ENCODE results near the gene UNC13A.
"Not testable (repeated sequence)": the region's sequence is repeated elsewhere in the genome, so short reads cannot be mapped to it uniquely, and the experiment has no call there.

Gene UNC13A

GRCh38 chr19:17601683-17602082, 86.5 kb downstream of the UNC13A start:
- no peak for DNase-seq

GRCh38 chr19:17599780-17600179, 88.4 kb downstream of the UNC13A start:
- no peak for DNase-seq

GRCh38 chr19:17598953-17599352, 89.2 kb downstream of the UNC13A start:
- DNase-seq = no peak

GRCh38 chr19:17598063-17598462, 90.1 kb downstream of the UNC13A start:
- not testable (repeated sequence) for DNase-seq

GRCh38 chr19:17594296-17594695, 93.9 kb downstream of the UNC13A start:
- not testable (repeated sequence) for DNase-seq

GRCh38 chr19:17590866-17591265, 97.3 kb downstream of the UNC13A start:
- DNase-seq = no peak

GRCh38 chr19:17585395-17585794, 102.8 kb downstream of the UNC13A start:
- DNase-seq = not testable (repeated sequence)

GRCh38 chr19:17584132-17584531, 104.0 kb downstream of the UNC13A start:
- DNase-seq = no peak

- no peak for DNase-seq
Observed at GRCh38 chr19:17582613-17583012, 105.5 kb downstream of the UNC13A start.

GRCh38 chr19:17581211-17581874, 106.8 kb downstream of the UNC13A start:
- DNase-seq = no peak

- DNase-seq = no peak
Observed at GRCh38 chr19:17580470-17581144, 107.5 kb downstream of the UNC13A start.

GRCh38 chr19:17579661-17580244, 108.4 kb downstream of the UNC13A start:
- DNase-seq = peak; percentile 24

GRCh38 chr19:17577457-17578097, 110.6 kb downstream of the UNC13A start:
- DNase-seq = no peak

GRCh38 chr19:17576758-17577456, 111.2 kb downstream of the UNC13A start:
- DNase-seq = no peak

- no peak for DNase-seq
Observed at GRCh38 chr19:17575871-17576757, 112.0 kb downstream of the UNC13A start.

GRCh38 chr19:17572638-17573037, 115.5 kb downstream of the UNC13A start:
- DNase-seq = no peak

GRCh38 chr19:17570791-17571190, 117.4 kb downstream of the UNC13A start:
- no peak for DNase-seq

- DNase-seq = not testable (repeated sequence)
Observed at GRCh38 chr19:17570291-17570690, 117.9 kb downstream of the UNC13A start.

- no peak for DNase-seq
Observed at GRCh38 chr19:17567940-17568339, 120.2 kb downstream of the UNC13A start.

GRCh38 chr19:17565611-17566010, 122.5 kb downstream of the UNC13A start:
- no peak for DNase-seq

- no peak for DNase-seq
Observed at GRCh38 chr19:17564781-17565180, 123.4 kb downstream of the UNC13A start.

GRCh38 chr19:17562561-17562960, 125.6 kb downstream of the UNC13A start:
- DNase-seq = no peak
